ENCODE data around the gene LRRC28. TPM values are rescaled to one million over a fixed set of nuclear protein-coding genes. Genes with fewer than 3 reads are reported as not detected.

The LRRC28 gene
- total RNA-seq, 1 experiment from 2014 or later = 21.4 TPM

DNA sequence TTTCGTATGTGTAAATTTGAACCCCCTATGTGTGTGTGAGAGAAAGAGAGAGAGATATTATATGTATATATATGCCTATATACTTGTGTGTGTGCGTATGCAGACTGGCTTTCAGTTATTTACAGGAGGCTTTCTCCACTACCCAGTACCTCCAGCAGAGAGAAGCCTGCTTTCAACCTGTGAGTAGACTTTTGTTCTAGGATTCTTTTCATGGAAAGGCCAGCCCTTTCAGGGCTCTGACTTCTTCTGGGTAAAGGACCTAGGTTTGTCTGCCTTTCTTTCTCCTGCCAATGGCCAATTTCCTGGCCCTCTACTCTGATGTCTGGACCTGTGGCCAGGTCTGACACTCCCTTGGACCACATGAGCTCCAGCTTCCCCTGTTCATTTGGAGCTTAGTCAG is 23.8 kb downstream of the LRRC28 start:
- no peaks in the 10 kb centered on the region; the same call in 1 of the 2 replicates for H3K79me2 ChIP-seq (ENCODE audit: insufficient read depth, low read length)
- H2AFZ ChIP-seq (ENCODE audit: low read depth, low read length, poor library complexity, severe bottlenecking) = no peak overlapping the region
- no peaks in the 10 kb centered on the region for H3K27me3 ChIP-seq (ENCODE audit: insufficient read depth, low read length)
- intact Hi-C loops (cut with micrococcal nuclease) = no loop called here
- no peaks in the 10 kb centered on the region for H3K4me1 ChIP-seq (ENCODE audit: control insufficient read depth in 1 of 2, insufficient read depth in 2 of 2, low read length in 2 of 2)
- no peaks in the 10 kb centered on the region for H4K20me1 ChIP-seq (ENCODE audit: insufficient read depth)
- BruUV-seq (replicated peaks) = no TSS peak
- no peak overlapping the region for H3K27ac ChIP-seq (ENCODE audit: low read depth, low read length)
- H3K9ac ChIP-seq (ENCODE audit: low read length) = no peak overlapping the region
- no peak overlapping the region for H3K4me2 ChIP-seq (ENCODE audit: low read length)
- DNase-seq (ENCODE audit: low read depth, low spot score) = no peak
- POLR2A ChIA-PET = no interaction called here
- ATAC-seq = no peak
- CTCF ChIA-PET = interaction anchor here (0.9 to 6.2 kb wide), 2 partner anchors 429 to 1734 kb away, joined by 3 to 88 read pairs; no protein-coding TSS in a partner anchor
- TF ChIP-seq, protein P1, sequence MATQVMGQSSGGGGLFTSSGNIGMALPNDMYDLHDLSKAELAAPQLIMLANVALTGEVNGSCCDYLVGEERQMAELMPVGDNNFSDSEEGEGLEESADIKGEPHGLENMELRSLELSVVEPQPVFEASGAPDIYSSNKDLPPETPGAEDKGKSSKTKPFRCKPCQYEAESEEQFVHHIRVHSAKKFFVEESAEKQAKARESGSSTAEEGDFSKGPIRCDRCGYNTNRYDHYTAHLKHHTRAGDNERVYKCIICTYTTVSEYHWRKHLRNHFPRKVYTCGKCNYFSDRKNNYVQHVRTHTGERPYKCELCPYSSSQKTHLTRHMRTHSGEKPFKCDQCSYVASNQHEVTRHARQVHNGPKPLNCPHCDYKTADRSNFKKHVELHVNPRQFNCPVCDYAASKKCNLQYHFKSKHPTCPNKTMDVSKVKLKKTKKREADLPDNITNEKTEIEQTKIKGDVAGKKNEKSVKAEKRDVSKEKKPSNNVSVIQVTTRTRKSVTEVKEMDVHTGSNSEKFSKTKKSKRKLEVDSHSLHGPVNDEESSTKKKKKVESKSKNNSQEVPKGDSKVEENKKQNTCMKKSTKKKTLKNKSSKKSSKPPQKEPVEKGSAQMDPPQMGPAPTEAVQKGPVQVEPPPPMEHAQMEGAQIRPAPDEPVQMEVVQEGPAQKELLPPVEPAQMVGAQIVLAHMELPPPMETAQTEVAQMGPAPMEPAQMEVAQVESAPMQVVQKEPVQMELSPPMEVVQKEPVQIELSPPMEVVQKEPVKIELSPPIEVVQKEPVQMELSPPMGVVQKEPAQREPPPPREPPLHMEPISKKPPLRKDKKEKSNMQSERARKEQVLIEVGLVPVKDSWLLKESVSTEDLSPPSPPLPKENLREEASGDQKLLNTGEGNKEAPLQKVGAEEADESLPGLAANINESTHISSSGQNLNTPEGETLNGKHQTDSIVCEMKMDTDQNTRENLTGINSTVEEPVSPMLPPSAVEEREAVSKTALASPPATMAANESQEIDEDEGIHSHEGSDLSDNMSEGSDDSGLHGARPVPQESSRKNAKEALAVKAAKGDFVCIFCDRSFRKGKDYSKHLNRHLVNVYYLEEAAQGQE (IDR thresholded peaks at IDR 0.05; ENCODE audit: low read depth) = no peak
- no peak for TF ChIP-seq YY1 (IDR thresholded peaks at IDR 0.05; ENCODE audit: extremely low read depth, insufficient replicate concordance, low read depth, low read length)
- no peak overlapping the region for H3K4me3 ChIP-seq (replicated peaks in 1 of 2; ENCODE audit: low read depth in 1 of 2, low read length in 2 of 2)
- RAD21 ChIA-PET (ENCODE audit: low non-redundant PET in 1 of 2, low total read pairs in 2 of 2, uncharacterized antibody in 2 of 2, unreplicated experiment in 2 of 2) = no interaction called here
- no peaks in the 10 kb centered on the region for H3K9me3 ChIP-seq (ENCODE audit: control insufficient read depth in 1 of 2, insufficient read depth in 1 of 2, low read depth in 1 of 2, low read length in 2 of 2)
- no peaks in the 10 kb centered on the region for H3K9me2 ChIP-seq (ENCODE audit: insufficient read depth)
- no peaks in the 10 kb centered on the region for H3K36me3 ChIP-seq (ENCODE audit: control insufficient read depth in 1 of 2, insufficient read depth in 2 of 2, low read length in 2 of 2)

DNA sequence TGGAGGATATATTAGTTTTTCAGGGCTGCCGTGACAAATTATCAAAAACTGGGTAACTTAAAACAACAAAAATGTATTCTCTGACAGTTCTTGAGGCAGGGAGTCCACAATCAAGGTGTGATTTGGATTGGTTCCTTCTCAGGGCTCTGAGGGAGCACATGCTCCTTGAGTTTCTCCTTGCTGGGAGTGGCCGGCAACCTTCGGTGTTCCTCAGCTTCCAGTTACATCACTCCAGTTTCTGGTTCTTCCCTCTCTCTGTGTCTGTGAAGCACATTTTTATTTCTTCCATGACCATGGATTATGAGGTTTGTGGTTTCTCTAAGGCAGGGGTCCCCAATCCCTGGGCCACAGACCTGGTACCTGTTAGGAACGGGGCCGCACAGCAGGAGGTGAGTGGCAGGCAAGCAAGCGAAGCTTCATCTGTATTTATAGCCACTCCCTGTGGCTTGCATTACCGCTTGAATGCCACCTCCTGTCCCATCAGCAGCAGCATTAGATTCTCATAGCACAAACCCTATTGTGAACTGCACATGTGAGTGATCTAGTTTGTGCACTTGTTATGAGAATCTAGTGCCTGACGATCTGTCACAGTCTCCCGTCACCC is 24.3 kb downstream of the LRRC28 start:
- H3K9me2 ChIP-seq (ENCODE audit: insufficient read depth) = no peaks in the 10 kb centered on the region
- H3K4me3 ChIP-seq (replicated peaks in 1 of 2; ENCODE audit: low read depth in 1 of 2, low read length in 2 of 2) = no peak overlapping the region
- BruUV-seq (replicated peaks) = no TSS peak
- H3K27ac ChIP-seq (ENCODE audit: low read depth, low read length) = no peak overlapping the region
- no peaks in the 10 kb centered on the region for H3K4me1 ChIP-seq (ENCODE audit: control insufficient read depth in 1 of 2, insufficient read depth in 2 of 2, low read length in 2 of 2)
- intact Hi-C loops (cut with micrococcal nuclease) = no loop called here
- ChIA-PET RAD21 (ENCODE audit: low non-redundant PET in 1 of 2, low total read pairs in 2 of 2, uncharacterized antibody in 2 of 2, unreplicated experiment in 2 of 2) (no interaction called here), CTCF (interaction anchor here (6.2 kb wide), 1 partner anchor 429 kb away, joined by 88 read pairs; no protein-coding TSS in a partner anchor), POLR2A (no interaction called here)
- H3K79me2 ChIP-seq (ENCODE audit: insufficient read depth, low read length) = no peaks in the 10 kb centered on the region; the same call in 1 of the 2 replicates
- H2AFZ ChIP-seq (ENCODE audit: low read depth, low read length, poor library complexity, severe bottlenecking) = no peak overlapping the region
- no peaks in the 10 kb centered on the region for H3K27me3 ChIP-seq (ENCODE audit: insufficient read depth, low read length)
- DNase-seq (ENCODE audit: low read depth, low spot score) = no peak
- no peak overlapping the region for H3K4me2 ChIP-seq (ENCODE audit: low read length)
- H4K20me1 ChIP-seq (ENCODE audit: insufficient read depth) = no peaks in the 10 kb centered on the region
- H3K9ac ChIP-seq (ENCODE audit: low read length) = no peak overlapping the region
- ATAC-seq = no peak
- no peaks in the 10 kb centered on the region for H3K36me3 ChIP-seq (ENCODE audit: control insufficient read depth in 1 of 2, insufficient read depth in 2 of 2, low read length in 2 of 2)
- no peaks in the 10 kb centered on the region for H3K9me3 ChIP-seq (ENCODE audit: control insufficient read depth in 1 of 2, insufficient read depth in 1 of 2, low read depth in 1 of 2, low read length in 2 of 2)
- TF ChIP-seq, protein P2, sequence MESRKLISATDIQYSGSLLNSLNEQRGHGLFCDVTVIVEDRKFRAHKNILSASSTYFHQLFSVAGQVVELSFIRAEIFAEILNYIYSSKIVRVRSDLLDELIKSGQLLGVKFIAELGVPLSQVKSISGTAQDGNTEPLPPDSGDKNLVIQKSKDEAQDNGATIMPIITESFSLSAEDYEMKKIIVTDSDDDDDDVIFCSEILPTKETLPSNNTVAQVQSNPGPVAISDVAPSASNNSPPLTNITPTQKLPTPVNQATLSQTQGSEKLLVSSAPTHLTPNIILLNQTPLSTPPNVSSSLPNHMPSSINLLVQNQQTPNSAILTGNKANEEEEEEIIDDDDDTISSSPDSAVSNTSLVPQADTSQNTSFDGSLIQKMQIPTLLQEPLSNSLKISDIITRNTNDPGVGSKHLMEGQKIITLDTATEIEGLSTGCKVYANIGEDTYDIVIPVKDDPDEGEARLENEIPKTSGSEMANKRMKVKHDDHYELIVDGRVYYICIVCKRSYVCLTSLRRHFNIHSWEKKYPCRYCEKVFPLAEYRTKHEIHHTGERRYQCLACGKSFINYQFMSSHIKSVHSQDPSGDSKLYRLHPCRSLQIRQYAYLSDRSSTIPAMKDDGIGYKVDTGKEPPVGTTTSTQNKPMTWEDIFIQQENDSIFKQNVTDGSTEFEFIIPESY (IDR thresholded peaks at IDR 0.05; ENCODE audit: extremely low read depth, insufficient replicate concordance, low read length) = no peak
- no peak for TF ChIP-seq JUND (IDR thresholded peaks at IDR 0.05)
- no peak for TF ChIP-seq YY1 (IDR thresholded peaks at IDR 0.05; ENCODE audit: extremely low read depth, insufficient replicate concordance, low read depth, low read length)
- TF ChIP-seq EGR1 (IDR thresholded peaks at IDR 0.05; ENCODE audit: low read depth) = no peak
- TF ChIP-seq CBX3 (IDR thresholded peaks at IDR 0.05; ENCODE audit: low read depth) = no peak
- TF ChIP-seq SRF (IDR thresholded peaks at IDR 0.05; ENCODE audit: low read depth) = no peak
- TF ChIP-seq EZH2phosphoT487 (IDR thresholded peaks at IDR 0.05; ENCODE audit: borderline replicate concordance) = no peak
- TF ChIP-seq SP1 (IDR thresholded peaks at IDR 0.05; ENCODE audit: low read depth) = no peak
- TF ChIP-seq FOSL1 (IDR thresholded peaks at IDR 0.05; ENCODE audit: low read depth) = no peak
- TF ChIP-seq SIN3A (IDR thresholded peaks at IDR 0.05; ENCODE audit: low read depth) = no peak
- TF ChIP-seq CTCF (IDR thresholded peaks at IDR 0.05 in 2 of 3, conservative IDR thresholded peaks at IDR 0.05 in 1 of 3; ENCODE audit: borderline replicate concordance in 1 of 3, insufficient read depth in 1 of 3, low read depth in 2 of 3, low read length in 2 of 3) = no peak

Data from HCT116 (cell line).